Left kidney (tissue), 2 donors: ENCODE results near the gene ADI1. TPM values are rescaled to one million over a fixed set of nuclear protein-coding genes. Genes with fewer than 3 reads are reported as not detected.
"Not testable (repeated sequence)": the region's sequence is repeated elsewhere in the genome, so short reads cannot be mapped to it uniquely, and the experiment has no call there.

Experiments used
- DNase-seq: peaks from one replicate; pipeline ENCODE4 v3.0.0-alpha.2; 2013
- polyA plus RNA-seq: library from polyadenylated mRNA; unstranded; fragments of 120-200 nt; gene quantifications from one replicate; pipeline ENCODE4 v1.2.1, GENCODE V29; 2013; ENCODE audit not compliant: insufficient read length

The ADI1 gene
- polyA plus RNA-seq, 1 donor, result 72.0 TPM

- DNase-seq, result no peak
Measured at GRCh38 chr2:3463944-3464343, 55.4 kb downstream of the ADI1 start.

GRCh38 chr2:3463186-3463835 lies 56.0 kb downstream of the ADI1 start:
- no peak for DNase-seq

GRCh38 chr2:3462493-3463104 lies 56.7 kb downstream of the ADI1 start:
- DNase-seq, result peak; percentile 42

- peak; percentile 75 for DNase-seq
Measured at GRCh38 chr2:3461801-3462492, 57.4 kb downstream of the ADI1 start.

GRCh38 chr2:3460831-3461800 lies 58.2 kb downstream of the ADI1 start:
- DNase-seq, result no peak

- DNase-seq, result no peak
Measured at GRCh38 chr2:3460156-3460555, 59.2 kb downstream of the ADI1 start.

- no peak for DNase-seq
Measured at GRCh38 chr2:3459185-3460015, 59.9 kb downstream of the ADI1 start.

GRCh38 chr2:3458396-3459184 lies 60.7 kb downstream of the ADI1 start:
- DNase-seq, result no peak

- DNase-seq, result no peak
Measured at GRCh38 chr2:3457524-3458395, 61.6 kb downstream of the ADI1 start.

- DNase-seq, result no peak
Measured at GRCh38 chr2:3456125-3456524, 63.2 kb downstream of the ADI1 start.

- no peak for DNase-seq
Measured at GRCh38 chr2:3454802-3455201, 64.5 kb downstream of the ADI1 start.

- DNase-seq, result not testable (repeated sequence)
Measured at GRCh38 chr2:3454005-3454404, 65.3 kb downstream of the ADI1 start.

- DNase-seq, result no peak
Measured at GRCh38 chr2:3453190-3453999, 65.9 kb downstream of the ADI1 start.

GRCh38 chr2:3451926-3452671 lies 67.2 kb downstream of the ADI1 start:
- DNase-seq, result no peak

GRCh38 chr2:3451169-3451568 lies 68.2 kb downstream of the ADI1 start:
- DNase-seq, result no peak

GRCh38 chr2:3450385-3451010 lies 68.8 kb downstream of the ADI1 start:
- no peak for DNase-seq

- no peak for DNase-seq
Measured at GRCh38 chr2:3449936-3450335, 69.4 kb downstream of the ADI1 start.
